ENCODE measurements around the gene GPR27. TPM values are rescaled to one million over a fixed set of nuclear protein-coding genes. Genes with fewer than 3 reads are reported as not detected.
A peak's percentile ranks its signal among the peaks of the same experiment; 100 is the strongest.

The GPR27 gene
- total RNA-seq, 4 donors from 2014 or later, result 1.2 to 5.5 (median 3.9) TPM

GRCh38 chr3:71752831-71753700, 589 bp upstream of the GPR27 start:
- Histone ChIP-seq H3K9me3 (no peaks in the 10 kb centered on the region), H3K4me3 (peak overlapping the region; percentile 59), H3K4me1 (peaks cover 12% of the 10 kb centered on the region), H3K27me3 (peaks cover 32% of the 10 kb centered on the region), H3K27ac (no peak overlapping the region), H3K36me3 (no peaks in the 10 kb centered on the region)
- TF ChIP-seq EP300 (IDR thresholded peaks at IDR 0.05) (no peak), POLR2A (IDR thresholded peaks at IDR 0.05) (no peak), POLR2AphosphoS5 (IDR thresholded peaks at IDR 0.05) (no peak), CTCF (IDR thresholded peaks at IDR 0.05) (no peak)
- whole genome bisulfite sequencing, result 33% methylated on average over 32 of the region's 68 CpGs
- DNase-seq (ENCODE audit: low spot score in 2 of 2), result no peak

- peaks cover 32% of the 10 kb centered on the region for H3K27me3 ChIP-seq
Measured at GRCh38 chr3:71754610-71755253, 1.1 kb downstream of the GPR27 start.

DNA sequence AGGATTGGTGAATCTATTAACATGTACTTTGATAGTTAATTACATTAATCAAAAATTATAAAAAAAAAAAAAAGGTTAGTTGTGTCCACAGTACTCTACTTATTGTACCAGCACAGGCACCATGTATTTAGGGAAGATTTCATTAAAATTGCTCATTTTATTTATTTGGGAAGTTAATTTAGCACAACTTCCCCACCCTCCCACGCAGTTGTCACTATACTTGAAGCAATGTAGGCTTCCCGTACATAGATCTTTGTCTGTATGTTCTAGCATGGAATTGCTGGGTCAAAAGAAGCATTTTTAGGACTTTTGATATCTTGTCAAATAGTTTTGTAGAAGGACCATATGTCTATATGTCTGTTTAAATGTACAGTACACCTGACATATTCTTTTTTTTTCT, 4.4 kb downstream of the GPR27 start:
- no peak overlapping the region for H3K27ac ChIP-seq
- H3K4me1 ChIP-seq, result peaks cover 7% of the 10 kb centered on the region
- H3K27me3 ChIP-seq, result peaks cover 45% of the 10 kb centered on the region
- H3K4me3 ChIP-seq, result no peak overlapping the region
- WGBS, result 91% methylated on average over 2 of the region's 2 CpGs
- TF ChIP-seq POLR2AphosphoS5 (IDR thresholded peaks at IDR 0.05) (no peak), CTCF (IDR thresholded peaks at IDR 0.05) (no peak), EP300 (IDR thresholded peaks at IDR 0.05) (no peak), POLR2A (IDR thresholded peaks at IDR 0.05) (no peak)
- no peaks in the 10 kb centered on the region for H3K9me3 ChIP-seq
- H3K36me3 ChIP-seq, result no peaks in the 10 kb centered on the region
- no peak for DNase-seq (ENCODE audit: low spot score in 2 of 2)

More at GRCh38 chr3:71754610-71755253, 1.1 kb downstream of the GPR27 start:
- no peak overlapping the region for H3K27ac ChIP-seq
- DNase-seq (ENCODE audit: low spot score in 2 of 2), result no peak
- H3K4me1 ChIP-seq, result peaks cover 12% of the 10 kb centered on the region
- H3K36me3 ChIP-seq, result no peaks in the 10 kb centered on the region
- peak overlapping the region; percentile 59 for H3K4me3 ChIP-seq
- TF ChIP-seq POLR2A (IDR thresholded peaks at IDR 0.05), result no peak
- no peak for TF ChIP-seq EP300 (IDR thresholded peaks at IDR 0.05)
- TF ChIP-seq CTCF (IDR thresholded peaks at IDR 0.05), result no peak
- no peak for TF ChIP-seq POLR2AphosphoS5 (IDR thresholded peaks at IDR 0.05)
- H3K9me3 ChIP-seq, result no peaks in the 10 kb centered on the region
- 75% methylated on average over 7 of the region's 65 CpGs for WGBS

DNA sequence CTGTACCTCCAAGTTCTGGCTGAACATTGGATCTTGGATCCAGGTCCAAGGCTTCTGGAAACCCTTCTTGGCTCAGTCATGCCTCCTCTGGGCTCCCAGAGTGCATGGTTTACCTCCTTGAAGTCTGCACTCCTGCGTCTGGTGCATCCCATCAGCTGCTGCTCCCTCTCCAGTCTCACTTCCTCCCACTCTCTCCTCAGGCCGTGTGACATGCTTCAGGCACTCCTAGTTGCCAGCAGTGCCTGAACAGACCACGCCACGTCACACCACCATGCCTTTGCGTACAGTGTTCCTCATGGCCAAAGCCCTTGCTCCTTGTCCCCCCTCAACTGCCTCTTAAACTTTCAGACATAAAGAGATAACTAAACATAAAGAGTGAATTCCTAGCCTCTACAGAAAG, 5.7 kb downstream of the GPR27 start:
- Histone ChIP-seq H3K9me3 (no peaks in the 10 kb centered on the region), H3K27me3 (peaks cover 35% of the 10 kb centered on the region), H3K36me3 (no peaks in the 10 kb centered on the region), H3K4me3 (no peak overlapping the region), H3K27ac (no peak overlapping the region), H3K4me1 (peaks cover 2% of the 10 kb centered on the region)
- TF ChIP-seq CTCF (IDR thresholded peaks at IDR 0.05) (no peak), EP300 (IDR thresholded peaks at IDR 0.05) (no peak), POLR2AphosphoS5 (IDR thresholded peaks at IDR 0.05) (no peak), POLR2A (IDR thresholded peaks at IDR 0.05) (no peak)
- no peak for DNase-seq (ENCODE audit: low spot score in 2 of 2)
- WGBS, result 78% methylated on average over 5 of the region's 5 CpGs

DNA sequence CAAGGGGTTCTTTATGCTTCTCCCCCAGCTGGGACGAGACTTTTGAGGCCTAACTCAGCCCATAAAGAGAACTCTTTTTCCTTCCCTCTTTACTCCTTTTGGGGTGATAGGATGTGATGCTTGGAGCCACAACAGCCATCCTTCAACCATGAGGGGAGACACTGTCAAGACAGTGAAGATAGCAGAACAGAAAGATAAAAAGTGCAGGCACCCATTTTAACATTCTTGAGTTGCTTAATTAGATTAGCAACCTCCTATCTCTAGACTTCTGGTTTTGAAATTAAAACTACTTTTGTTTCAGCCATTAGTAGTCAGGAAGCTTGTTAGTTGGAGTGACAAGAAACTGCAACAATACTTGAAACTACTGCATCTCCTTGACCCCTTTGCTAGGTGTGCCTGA, 6.5 kb downstream of the GPR27 start:
- Histone ChIP-seq H3K9me3 (no peaks in the 10 kb centered on the region), H3K36me3 (no peaks in the 10 kb centered on the region), H3K4me3 (no peak overlapping the region), H3K4me1 (no peaks in the 10 kb centered on the region), H3K27me3 (peaks cover 27% of the 10 kb centered on the region), H3K27ac (no peak overlapping the region)
- 94% methylated on average over 1 of the region's 1 CpG for WGBS
- TF ChIP-seq POLR2A (IDR thresholded peaks at IDR 0.05) (no peak), EP300 (IDR thresholded peaks at IDR 0.05) (no peak), CTCF (IDR thresholded peaks at IDR 0.05) (no peak), POLR2AphosphoS5 (IDR thresholded peaks at IDR 0.05) (no peak)
- no peak for DNase-seq (ENCODE audit: low spot score in 2 of 2)

All from suprapubic skin (tissue), 4 donors.